H9 (cell line): ENCODE results near the gene MRPL9. TPM values are rescaled to one million over a fixed set of nuclear protein-coding genes. Genes with fewer than 3 reads are reported as not detected.

Experiments
- DNase-seq: peaks from one replicate; pipeline ENCODE4 v3.0.0-alpha.2; 2017
- H2AFZ ChIP-seq: one replicate; pipeline ENCODE4 v1.6.1; 2013; ENCODE audit warnings: mild to moderate bottlenecking, low read length, control low read depth, moderate library complexity
- H2AK5ac ChIP-seq: 2 replicates; pipeline ENCODE4 v1.6.1; 2013; ENCODE audit warnings: low read length, control low read depth, mixed read lengths; ENCODE audit not compliant: insufficient read length
- H2BK120ac ChIP-seq: one replicate; pipeline ENCODE4 v1.6.1; 2013; ENCODE audit warnings: low read depth, mild to moderate bottlenecking, low read length, control low read depth, inconsistent platforms; ENCODE audit not compliant: poor library complexity, severe bottlenecking
- H2BK12ac ChIP-seq: 2 replicates; pipeline ENCODE4 v1.6.1; 2013; ENCODE audit warnings: low read length, control low read depth, mixed read lengths, low read depth; ENCODE audit not compliant: insufficient read length
- H2BK15ac ChIP-seq: 2 replicates; pipeline ENCODE4 v1.6.1; 2013; ENCODE audit warnings: low read depth, low read length, control low read depth
- H2BK20ac ChIP-seq: one replicate; pipeline ENCODE4 v1.6.1; 2013; ENCODE audit warnings: low read depth, mild to moderate bottlenecking, low read length, control low read depth, inconsistent platforms; ENCODE audit not compliant: poor library complexity, severe bottlenecking
- H2BK5ac ChIP-seq: 2 replicates; pipeline ENCODE4 v1.6.1; 2013; ENCODE audit warnings: low read length, control low read depth, mixed read lengths; ENCODE audit not compliant: insufficient read length
- H3K14ac ChIP-seq: 2 replicates; pipeline ENCODE4 v1.6.1; 2013; ENCODE audit warnings: low read length, control low read depth; ENCODE audit not compliant: insufficient read depth
- H3K18ac ChIP-seq: 2 replicates; pipeline ENCODE4 v1.6.1; 2013; ENCODE audit warnings: low read depth, mild to moderate bottlenecking, mixed read lengths, low read length, control low read depth; ENCODE audit not compliant: insufficient read length
- H3K23ac ChIP-seq: 2 replicates; pipeline ENCODE4 v1.6.1; 2013; ENCODE audit warnings: low read length, control low read depth, mixed read lengths, low read depth; ENCODE audit not compliant: insufficient read length
- H3K23me2 ChIP-seq: 2 replicates; pipeline ENCODE4 v1.6.1; 2013; ENCODE audit warnings: low read depth, mild to moderate bottlenecking, mixed read lengths, low read length, control low read depth; ENCODE audit not compliant: insufficient read length, poor library complexity, severe bottlenecking
- H3K27ac ChIP-seq: 2 replicates; pipeline ENCODE4 v1.5.1; 2013; ENCODE audit warnings: low read length, control low read depth, mixed read lengths, low read depth; ENCODE audit not compliant: insufficient read length
- H3K27me3 ChIP-seq: 2 replicates; pipeline ENCODE4 v1.6.1; 2013; ENCODE audit warnings: low read length, control low read depth, inconsistent platforms; ENCODE audit not compliant: insufficient read depth
- H3K4ac ChIP-seq: 2 replicates; pipeline ENCODE4 v1.6.1; 2013; ENCODE audit warnings: low read depth, mild to moderate bottlenecking, control low read depth, inconsistent platforms, low read length, moderate library complexity
- H3K4me1 ChIP-seq: 2 replicates; pipeline ENCODE4 v1.6.1; 2013; ENCODE audit warnings: low read length, control low read depth, inconsistent platforms; ENCODE audit not compliant: insufficient read depth
- H3K4me2 ChIP-seq: 2 replicates; pipeline ENCODE4 v1.6.1; 2013; ENCODE audit warnings: low read length, control low read depth, mixed read lengths; ENCODE audit not compliant: insufficient read length, insufficient read depth
- H3K56ac ChIP-seq: 2 replicates; pipeline ENCODE4 v1.6.1; 2013; ENCODE audit warnings: low read depth, mild to moderate bottlenecking, mixed read lengths, low read length, control low read depth; ENCODE audit not compliant: insufficient read length
- H3K79me1 ChIP-seq: 2 replicates; pipeline ENCODE4 v1.6.1; 2013; ENCODE audit warnings: low read depth, mild to moderate bottlenecking, moderate library complexity, low read length, control low read depth, inconsistent platforms; ENCODE audit not compliant: insufficient read depth, poor library complexity, severe bottlenecking
- H3K79me2 ChIP-seq: 2 replicates; pipeline ENCODE4 v1.6.1; 2013; ENCODE audit warnings: low read length, control low read depth, inconsistent platforms; ENCODE audit not compliant: insufficient read depth
- H3K9ac ChIP-seq: 2 replicates; pipeline ENCODE4 v1.6.1; 2013; ENCODE audit warnings: low read length, control low read depth, mixed read lengths; ENCODE audit not compliant: insufficient read length; ENCODE audit errors: extremely low read depth
- H3K9me3 ChIP-seq: one replicate; pipeline ENCODE4 v1.6.1; 2013; ENCODE audit warnings: low read depth, low read length, inconsistent platforms; ENCODE audit not compliant: control insufficient read depth
- H3T11ph ChIP-seq: one replicate; pipeline ENCODE4 v1.6.1; 2013; ENCODE audit warnings: mild to moderate bottlenecking, low read length, control low read depth, inconsistent platforms
- H4K20me1 ChIP-seq: one replicate; pipeline ENCODE4 v1.6.1; 2013; ENCODE audit not compliant: control insufficient read depth, insufficient read length, insufficient read depth
- H4K5ac ChIP-seq: 2 replicates; pipeline ENCODE4 v1.6.1; 2013; ENCODE audit warnings: low read depth, mild to moderate bottlenecking, mixed read lengths, low read length, control low read depth; ENCODE audit not compliant: insufficient read length
- H4K8ac ChIP-seq: replicated peaks from 2 replicates; pipeline ENCODE4 v1.6.1; 2013; ENCODE audit warnings: low read length, control low read depth, mixed read lengths, low read depth; ENCODE audit not compliant: insufficient read length
- H4K91ac ChIP-seq: 2 replicates; pipeline ENCODE4 v1.6.1; 2013; ENCODE audit warnings: low read depth, mild to moderate bottlenecking, moderate library complexity, mixed read lengths, low read length, control low read depth; ENCODE audit not compliant: insufficient read length
- H3K27ac Mint-ChIP-seq, 3 experiments: 2 replicates in 2 of 3; 3 replicates in 1 of 3; pipeline ENCODE4 v1.8.0; 2020 to 2021; ENCODE audit warnings: mixed read lengths in 3 of 3, mild to moderate bottlenecking in 1 of 3, moderate library complexity in 1 of 3
- H3K27me3 Mint-ChIP-seq: 2 replicates; pipeline ENCODE4 v1.8.0; 2021; ENCODE audit warnings: low read depth, mild to moderate bottlenecking, moderate library complexity, mixed read lengths
- H3K36me3 Mint-ChIP-seq, 3 experiments: 2 replicates in 2 of 3; 3 replicates in 1 of 3; pipeline ENCODE4 v1.8.0; 2020 to 2021; ENCODE audit warnings: low read depth in 3 of 3, mixed read lengths in 3 of 3; ENCODE audit not compliant: insufficient read depth in 1 of 3
- H3K4me1 Mint-ChIP-seq, 2 experiments: 2 replicates each; pipeline ENCODE4 v1.8.0; 2020; ENCODE audit warnings: mixed read lengths in 2 of 2
- H3K4me3 Mint-ChIP-seq, 2 experiments: 2 replicates in 1 of 2; 3 replicates in 1 of 2; pipeline ENCODE4 v1.8.0; 2020 to 2021; ENCODE audit warnings: mild to moderate bottlenecking in 2 of 2, mixed read lengths in 2 of 2, moderate library complexity in 1 of 2
- H3K9me3 Mint-ChIP-seq, 2 experiments: 2 replicates in 1 of 2; 3 replicates in 1 of 2; pipeline ENCODE4 v1.8.0; 2020; ENCODE audit warnings: mild to moderate bottlenecking in 2 of 2, mixed read lengths in 2 of 2, moderate library complexity in 1 of 2
- CTCF ChIP-seq: fragments of 200-600 bp; sonication (generic); conservative IDR thresholded peaks from 3 replicates; pipeline ENCODE4 v1.8.0; 2021; ENCODE audit warnings: antibody characterized with exemption, mild to moderate bottlenecking
- WGBS: extraction: QIAGEN DNeasy Blood & Tissue Kit; methylation state at CpG from one replicate; pipeline ENCODE4 v1.1.7; 2013; ENCODE audit warnings: missing lambda C conversion rate, low lambda C conversion rate, mixed read lengths; ENCODE audit not compliant: insufficient read length; ENCODE audit errors: extremely low coverage; 5-methylcytosine and 5-hydroxymethylcytosine counted together
- total RNA-seq: library from RNA; stranded (reverse); gene quantifications from 2 replicates; pipeline ENCODE4 v1.2.1, GENCODE V29; 2021

The MRPL9 gene
- total RNA-seq, 1 experiment from 2014 or later = 102 TPM

- no CpG with 5 or more reads among the region's 11 CpGs for WGBS
- Histone ChIP-seq H3K18ac (no peak overlapping the region), H3K27me3 (peaks cover 12% of the 10 kb centered on the region; the same call in 1 of the 2 replicates), H3K79me1 (no peaks in the 10 kb centered on the region), H3K9ac (no peak overlapping the region), H3K9me3 (no peaks in the 10 kb centered on the region), H2BK120ac (no peak overlapping the region), H3K23ac (no peak overlapping the region), H2BK5ac (no peak overlapping the region), H3K4ac (no peak overlapping the region), H2BK15ac (no peak overlapping the region), H2BK12ac (no peak overlapping the region), H3K14ac (no peak overlapping the region), H3K27ac (no peak overlapping the region), H3K79me2 (no peaks in the 10 kb centered on the region), H4K5ac (no peak overlapping the region), H3K56ac (no peak overlapping the region), H3K23me2 (peaks cover 15% of the 10 kb centered on the region), H3T11ph (no peak overlapping the region), H4K8ac (no peak overlapping the region), H3K4me2 (peak overlapping the region; percentile 80), H3K4me1 (0 out of 2 replicates have a peak, but pooled peaks cover 6% of the 10 kb centered on the region), H2BK20ac (no peak overlapping the region), H4K91ac (no peak overlapping the region), H4K20me1 (no peaks in the 10 kb centered on the region), H2AK5ac (no peak overlapping the region), H2AFZ (no peak overlapping the region)
- Mint-ChIP-seq H3K4me3 (peak overlapping the region; percentile 62 to 82), H3K27me3 (peaks cover 50% of the 10 kb centered on the region), H3K4me1 (peaks cover 53 to 58% of the 10 kb centered on the region in 2 experiments), H3K36me3 (no peaks in the 10 kb centered on the region), H3K27ac (no peak overlapping the region; a peak in 1 of 7 replicates), H3K9me3 (no peaks in the 10 kb centered on the region)
- TF ChIP-seq CTCF = no peak; the same call in 2 of the 3 replicates
- no peak for DNase-seq
Measured at GRCh38 chr1:151716405-151716762, 46.9 kb downstream of the MRPL9 start.
